ENCODE results near the gene ILDR2. TPM values are rescaled to one million over a fixed set of nuclear protein-coding genes. Genes with fewer than 3 reads are reported as not detected.

ILDR2 gene
- total and polyA plus RNA-seq, 7 experiments from 2014 or later = 0.15 to 10.0 (median 0.29) TPM; not detected in 2

DNA sequence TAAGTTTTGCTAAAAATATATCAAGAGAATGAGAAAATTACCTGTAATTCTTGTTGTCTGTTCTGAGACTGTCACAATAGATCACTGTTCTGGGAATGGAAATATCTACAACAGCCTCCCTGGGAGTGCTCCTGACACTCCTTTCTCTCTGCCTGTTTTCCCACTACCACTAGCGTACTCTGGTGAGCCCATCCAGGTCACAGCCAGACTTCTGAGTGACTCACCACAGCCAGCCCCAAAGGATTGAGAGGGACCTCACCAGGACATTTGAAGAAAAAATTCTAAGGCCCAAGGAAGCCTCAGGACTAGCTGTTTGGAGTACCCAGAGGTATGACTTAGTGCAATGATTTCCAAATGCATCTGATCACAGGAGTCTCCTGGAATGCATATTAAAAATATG, 60.3 kb downstream of the ILDR2 start:
- POLR2A ChIA-PET = no interaction called here
- H3K9me3 ChIP-seq (ENCODE audit: control insufficient read depth in 2 of 3, low read length in 3 of 3) = no peaks in the 10 kb centered on the region
- Mint-ChIP-seq H3K9me3 (peaks cover 0 to 3% (median 0%) of the 10 kb centered on the region in 11 donors), H3K27me3 (peaks cover 15 to 26% (median 17%) of the 10 kb centered on the region in 5 donors), H3K4me3 (no peak overlapping the region), H3K27ac (no peak overlapping the region), H3K36me3 (peaks cover 0 to 17% (median 0%) of the 10 kb centered on the region in 5 donors), H3K4me1 (peaks cover 0 to 9% (median 5%) of the 10 kb centered on the region in 7 donors)
- no peaks in the 10 kb centered on the region for H3K4me1 ChIP-seq (ENCODE audit: control insufficient read depth in 2 of 2, insufficient read depth in 2 of 2, low read length in 2 of 2)
- CTCF ChIA-PET = interaction anchor here (12.5 kb wide), 1 partner anchor 144 kb away, joined by 354 read pairs; no protein-coding TSS in a partner anchor
- DNase-seq = no peak
- no peaks in the 10 kb centered on the region for H3K36me3 ChIP-seq (ENCODE audit: control insufficient read depth in 2 of 3, insufficient read depth in 3 of 3, low read length in 3 of 3)
- no peak overlapping the region for H3K27ac ChIP-seq (ENCODE audit: low read depth, low read length)
- no peak for ATAC-seq
- intact Hi-C loops (cut with micrococcal nuclease) = loop anchor here in 1 of 2 donors (10.0 kb wide), 1 partner anchor 490 kb away; no protein-coding TSS in a partner anchor
- no peak overlapping the region for H3K4me3 ChIP-seq (ENCODE audit: low read length)
- H3K27me3 ChIP-seq (ENCODE audit: control insufficient read depth in 2 of 2, insufficient read depth in 2 of 2, low read length in 2 of 2) = no peaks in the 10 kb centered on the region

DNA sequence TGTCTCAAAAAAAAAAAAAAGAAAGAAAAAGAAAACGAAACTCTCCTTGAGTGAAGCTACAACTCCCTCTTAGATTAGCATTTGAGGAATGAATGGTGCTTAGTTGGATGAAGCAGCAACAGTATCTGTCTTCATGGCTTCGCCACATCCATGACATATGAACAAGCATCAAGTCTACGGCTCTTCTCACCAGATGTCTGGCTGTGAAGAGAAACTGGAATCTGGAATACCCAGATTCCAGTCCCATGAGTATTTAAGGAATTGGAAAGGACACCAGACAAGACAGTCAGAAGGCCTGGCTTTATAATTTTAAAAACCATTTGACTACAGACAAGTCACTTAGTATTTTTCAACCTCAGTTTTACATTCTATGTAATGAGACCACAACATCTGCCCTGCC, 61.2 kb downstream of the ILDR2 start:
- H3K4me1 Mint-ChIP-seq = peaks cover 0 to 9% (median 4%) of the 10 kb centered on the region in 7 donors
- ATAC-seq (no peak), DNase-seq (no peak)
- Histone ChIP-seq H3K27me3 (ENCODE audit: control insufficient read depth in 2 of 2, insufficient read depth in 2 of 2, low read length in 2 of 2) (no peaks in the 10 kb centered on the region), H3K4me3 (ENCODE audit: low read length) (no peak overlapping the region), H3K9me3 (ENCODE audit: control insufficient read depth in 2 of 3, low read length in 3 of 3) (no peaks in the 10 kb centered on the region), H3K27ac (ENCODE audit: low read depth, low read length) (no peak overlapping the region), H3K4me1 (ENCODE audit: control insufficient read depth in 2 of 2, insufficient read depth in 2 of 2, low read length in 2 of 2) (no peaks in the 10 kb centered on the region), H3K36me3 (ENCODE audit: control insufficient read depth in 2 of 3, insufficient read depth in 3 of 3, low read length in 3 of 3) (no peaks in the 10 kb centered on the region)
- ChIA-PET CTCF (interaction anchor here (1.1 to 12.5 kb wide), 3 partner anchors 8 to 260 kb away, joined by 3 to 354 read pairs (median 3); no protein-coding TSS in a partner anchor), POLR2A (no interaction called here)
- peaks cover 8 to 18% (median 9%) of the 10 kb centered on the region in 5 donors for H3K27me3 Mint-ChIP-seq
- peaks cover 0 to 14% (median 0%) of the 10 kb centered on the region in 5 donors for H3K36me3 Mint-ChIP-seq
- H3K27ac Mint-ChIP-seq = no peak overlapping the region
- peaks cover 0 to 3% (median 0%) of the 10 kb centered on the region in 11 donors for H3K9me3 Mint-ChIP-seq
- H3K4me3 Mint-ChIP-seq = no peak overlapping the region
- intact Hi-C loops (cut with micrococcal nuclease) = loop anchor here (5.0 to 10.0 kb wide), 4 partner anchors 208 to 638 kb away; partner anchors contain the start of gene CREG1 (in 1 of the 2)

DNA sequence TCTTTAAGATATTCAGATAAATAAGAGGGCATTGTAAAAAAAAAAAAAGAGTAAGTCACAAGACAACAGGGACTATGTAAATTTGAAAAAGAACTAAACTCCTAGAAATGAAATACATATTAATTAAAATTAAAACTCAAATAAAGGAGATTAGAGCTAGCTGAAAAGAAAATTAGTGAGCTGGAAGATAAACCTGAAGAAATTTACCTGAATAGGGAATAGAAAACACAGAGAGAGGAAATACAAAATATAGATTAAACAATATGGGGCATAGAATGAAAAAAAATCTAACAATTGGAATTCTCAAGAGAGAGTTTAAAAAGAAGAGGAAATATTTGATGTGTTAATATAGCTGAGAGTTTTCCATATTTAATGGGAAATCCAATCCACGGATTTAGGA, 63.7 kb downstream of the ILDR2 start:
- H3K4me3 Mint-ChIP-seq = no peak overlapping the region
- ATAC-seq (no peak), DNase-seq (no peak)
- Histone ChIP-seq H3K36me3 (ENCODE audit: control insufficient read depth in 2 of 3, insufficient read depth in 3 of 3, low read length in 3 of 3) (no peaks in the 10 kb centered on the region), H3K4me1 (ENCODE audit: control insufficient read depth in 2 of 2, insufficient read depth in 2 of 2, low read length in 2 of 2) (no peaks in the 10 kb centered on the region), H3K9me3 (ENCODE audit: control insufficient read depth in 2 of 3, low read length in 3 of 3) (no peaks in the 10 kb centered on the region), H3K27ac (ENCODE audit: low read depth, low read length) (no peak overlapping the region), H3K27me3 (ENCODE audit: control insufficient read depth in 2 of 2, insufficient read depth in 2 of 2, low read length in 2 of 2) (no peaks in the 10 kb centered on the region), H3K4me3 (ENCODE audit: low read length) (no peak overlapping the region)
- peaks cover 0 to 3% (median 0%) of the 10 kb centered on the region in 11 donors for H3K9me3 Mint-ChIP-seq
- POLR2A ChIA-PET = interaction anchor here (0.7 to 4.6 kb wide), 2 partner anchors 146 to 148 kb away, joined by 4 to 23 read pairs; no protein-coding TSS in a partner anchor
- CTCF ChIA-PET = interaction anchor here (0.7 to 12.5 kb wide), 4 partner anchors 126 to 213 kb away, joined by 4 to 354 read pairs (median 5); no protein-coding TSS in a partner anchor
- H3K4me1 Mint-ChIP-seq = peaks cover 0 to 20% (median 4%) of the 10 kb centered on the region in 7 donors
- H3K27me3 Mint-ChIP-seq = peaks cover 0 to 6% (median 0%) of the 10 kb centered on the region in 5 donors
- H3K27ac Mint-ChIP-seq = no peak overlapping the region
- H3K36me3 Mint-ChIP-seq = peaks cover 0 to 5% (median 0%) of the 10 kb centered on the region in 5 donors
- intact Hi-C loops (cut with micrococcal nuclease) = loop anchor here (2.0 to 10.0 kb wide), 6 partner anchors 35 to 641 kb away; partner anchors contain the start of genes ILDR2 (in 2 of the 2), CREG1 (in 1 of the 2) and TADA1 (in 1 of the 2)

DNA sequence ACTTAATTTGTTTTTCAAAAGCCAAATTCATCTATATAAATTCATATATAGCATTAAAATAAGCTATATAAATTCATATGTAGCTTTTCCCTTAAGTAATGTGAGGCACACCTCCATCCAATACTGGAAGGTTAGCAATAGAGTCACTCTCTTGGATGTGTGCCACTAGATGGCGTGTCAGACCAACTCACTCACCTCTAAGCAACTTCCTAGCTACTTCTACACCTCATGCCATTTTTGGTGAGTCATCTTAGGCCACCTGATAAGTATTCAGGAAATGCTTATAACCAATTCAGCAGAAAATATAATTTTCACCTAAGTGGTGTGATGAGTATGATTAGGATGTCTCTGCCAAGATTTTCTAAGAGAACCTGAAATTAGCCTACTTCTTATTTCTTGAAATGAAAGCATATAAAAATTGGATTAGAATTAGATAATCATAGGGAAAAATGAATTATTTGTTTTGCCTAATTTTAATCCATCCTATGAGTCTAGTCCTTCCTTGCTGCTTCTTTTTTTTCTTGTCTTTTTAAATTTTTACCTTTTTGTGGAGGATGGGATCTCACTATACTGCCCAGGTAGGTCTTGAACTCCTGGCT, 64.8 kb downstream of the ILDR2 start:
- intact Hi-C loops (cut with micrococcal nuclease) = loop anchor here (1.0 to 10.0 kb wide), 10 partner anchors 34 to 642 kb away; partner anchors contain the start of genes ILDR2 (in 2 of the 2), TADA1 (in 2 of the 2) and CREG1 (in 1 of the 2)
- CTCF ChIA-PET = interaction anchor here (0.6 to 12.5 kb wide), 29 partner anchors 8 to 943 kb away, joined by 3 to 354 read pairs (median 4); no protein-coding TSS in a partner anchor
- peak; percentile 21 to 80 (median 74) for DNase-seq
- H3K27me3 Mint-ChIP-seq = peaks cover 0 to 6% (median 0%) of the 10 kb centered on the region in 5 donors
- H3K4me1 Mint-ChIP-seq = peaks cover 0 to 31% (median 4%) of the 10 kb centered on the region in 7 donors
- POLR2A ChIA-PET = interaction anchor here (4.6 kb wide), 1 partner anchor 149 kb away, joined by 23 read pairs; no protein-coding TSS in a partner anchor
- peaks cover 0 to 5% (median 0%) of the 10 kb centered on the region in 5 donors for H3K36me3 Mint-ChIP-seq
- no peak overlapping the region for H3K4me3 ChIP-seq (ENCODE audit: low read length)
- no peak overlapping the region for H3K27ac ChIP-seq (ENCODE audit: low read depth, low read length)
- no peak overlapping the region for H3K4me3 Mint-ChIP-seq
- H3K4me1 ChIP-seq (ENCODE audit: control insufficient read depth in 2 of 2, insufficient read depth in 2 of 2, low read length in 2 of 2) = no peaks in the 10 kb centered on the region
- peak overlapping the region in 1 of 9 donors; percentile 12 for H3K27ac Mint-ChIP-seq
- H3K36me3 ChIP-seq (ENCODE audit: control insufficient read depth in 2 of 3, insufficient read depth in 3 of 3, low read length in 3 of 3) = no peaks in the 10 kb centered on the region
- peak; percentile 99 for ATAC-seq
- H3K9me3 Mint-ChIP-seq = peaks cover 0 to 3% (median 0%) of the 10 kb centered on the region in 11 donors
- H3K9me3 ChIP-seq (ENCODE audit: control insufficient read depth in 2 of 3, low read length in 3 of 3) = no peaks in the 10 kb centered on the region
- H3K27me3 ChIP-seq (ENCODE audit: control insufficient read depth in 2 of 2, insufficient read depth in 2 of 2, low read length in 2 of 2) = no peaks in the 10 kb centered on the region

DNA sequence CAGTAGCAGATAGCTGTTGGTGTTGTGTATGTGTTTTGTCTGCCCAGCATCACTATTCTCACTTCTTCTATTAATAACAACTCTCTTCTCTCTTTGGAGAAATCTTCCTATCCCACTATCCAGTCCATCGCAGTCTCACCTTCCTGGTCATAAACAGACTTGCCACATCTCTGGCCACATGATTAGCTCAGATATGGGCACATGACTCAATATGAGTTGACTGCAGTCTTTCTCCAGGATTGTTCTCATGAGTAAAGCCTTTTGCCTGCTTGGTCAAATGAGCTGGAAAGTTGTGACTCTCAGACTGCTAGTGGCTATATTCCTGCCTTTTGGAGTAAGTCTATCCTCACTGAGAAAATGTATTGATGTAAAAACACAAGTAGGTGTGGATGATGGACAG, 66.4 kb downstream of the ILDR2 start:
- intact Hi-C loops (cut with micrococcal nuclease) = no loop called here
- Histone ChIP-seq H3K4me1 (ENCODE audit: control insufficient read depth in 2 of 2, insufficient read depth in 2 of 2, low read length in 2 of 2) (no peaks in the 10 kb centered on the region), H3K4me3 (ENCODE audit: low read length) (no peak overlapping the region), H3K27ac (ENCODE audit: low read depth, low read length) (no peak overlapping the region), H3K36me3 (ENCODE audit: control insufficient read depth in 2 of 3, insufficient read depth in 3 of 3, low read length in 3 of 3) (no peaks in the 10 kb centered on the region), H3K9me3 (ENCODE audit: control insufficient read depth in 2 of 3, low read length in 3 of 3) (no peaks in the 10 kb centered on the region), H3K27me3 (ENCODE audit: control insufficient read depth in 2 of 2, insufficient read depth in 2 of 2, low read length in 2 of 2) (no peaks in the 10 kb centered on the region)
- ChIA-PET POLR2A (interaction anchor here (0.6 to 4.6 kb wide), 3 partner anchors 24 to 171 kb away, joined by 3 to 23 read pairs (median 3); no protein-coding TSS in a partner anchor), CTCF (interaction anchor here (0.6 to 12.5 kb wide), 7 partner anchors 9 to 355 kb away, joined by 3 to 354 read pairs (median 5); no protein-coding TSS in a partner anchor)
- Mint-ChIP-seq H3K4me1 (peaks cover 0 to 36% (median 4%) of the 10 kb centered on the region in 7 donors), H3K27me3 (peaks cover 0 to 6% (median 0%) of the 10 kb centered on the region in 5 donors), H3K36me3 (peaks cover 0 to 8% (median 0%) of the 10 kb centered on the region in 5 donors), H3K27ac (no peak overlapping the region), H3K4me3 (no peak overlapping the region), H3K9me3 (peaks cover 0 to 3% (median 0%) of the 10 kb centered on the region in 11 donors)
- ATAC-seq (no peak), DNase-seq (no peak)

DNA sequence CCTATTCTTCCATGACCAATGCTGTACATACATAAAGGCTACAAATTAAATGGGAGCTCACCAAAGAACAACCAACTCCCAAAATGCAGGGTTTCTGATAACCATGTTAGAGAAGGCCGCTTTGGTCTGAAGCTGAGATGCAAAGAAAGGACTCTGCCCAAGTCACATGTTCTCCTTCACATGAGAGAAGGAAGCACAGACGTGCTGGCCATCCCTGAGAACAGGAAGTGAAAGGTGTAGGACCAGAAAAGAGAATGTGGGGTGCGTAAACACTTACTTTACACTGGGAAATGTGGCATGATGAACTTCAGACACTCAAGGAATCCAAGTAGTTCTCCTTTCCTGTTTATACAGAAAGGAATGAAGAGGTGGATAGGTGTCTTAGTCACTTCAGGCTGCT, 67.6 kb downstream of the ILDR2 start:
- ATAC-seq = no peak
- no peak overlapping the region for H3K27ac Mint-ChIP-seq
- H3K4me1 Mint-ChIP-seq = peaks cover 0 to 38% (median 4%) of the 10 kb centered on the region in 7 donors
- H3K27me3 Mint-ChIP-seq = peaks cover 0 to 5% (median 0%) of the 10 kb centered on the region in 5 donors
- CTCF ChIA-PET = interaction anchor here (1.2 to 12.5 kb wide), 5 partner anchors 26 to 221 kb away, joined by 3 to 354 read pairs (median 4); no protein-coding TSS in a partner anchor
- H3K4me1 ChIP-seq (ENCODE audit: control insufficient read depth in 2 of 2, insufficient read depth in 2 of 2, low read length in 2 of 2) = no peaks in the 10 kb centered on the region
- H3K9me3 Mint-ChIP-seq = peaks cover 0 to 3% (median 0%) of the 10 kb centered on the region in 11 donors
- intact Hi-C loops (cut with micrococcal nuclease) = no loop called here
- no peak overlapping the region for H3K4me3 ChIP-seq (ENCODE audit: low read length)
- POLR2A ChIA-PET = no interaction called here
- H3K36me3 ChIP-seq (ENCODE audit: control insufficient read depth in 2 of 3, insufficient read depth in 3 of 3, low read length in 3 of 3) = no peaks in the 10 kb centered on the region
- no peak for DNase-seq
- H3K27me3 ChIP-seq (ENCODE audit: control insufficient read depth in 2 of 2, insufficient read depth in 2 of 2, low read length in 2 of 2) = no peaks in the 10 kb centered on the region
- H3K9me3 ChIP-seq (ENCODE audit: control insufficient read depth in 2 of 3, low read length in 3 of 3) = no peaks in the 10 kb centered on the region
- no peak overlapping the region for H3K27ac ChIP-seq (ENCODE audit: low read depth, low read length)
- H3K36me3 Mint-ChIP-seq = peaks cover 0 to 8% (median 0%) of the 10 kb centered on the region in 5 donors
- no peak overlapping the region for H3K4me3 Mint-ChIP-seq
